GM10847 (cell line): Measurements from ENCODE around the gene CREBL2.

Source experiments
- POLR2A ChIP-seq: IDR thresholded peaks from 2 replicates; pipeline ENCODE4 v1.6.1; 2011; ENCODE audit not compliant: insufficient read length; ENCODE audit errors: extremely low read depth

The CREBL2 gene

DNA sequence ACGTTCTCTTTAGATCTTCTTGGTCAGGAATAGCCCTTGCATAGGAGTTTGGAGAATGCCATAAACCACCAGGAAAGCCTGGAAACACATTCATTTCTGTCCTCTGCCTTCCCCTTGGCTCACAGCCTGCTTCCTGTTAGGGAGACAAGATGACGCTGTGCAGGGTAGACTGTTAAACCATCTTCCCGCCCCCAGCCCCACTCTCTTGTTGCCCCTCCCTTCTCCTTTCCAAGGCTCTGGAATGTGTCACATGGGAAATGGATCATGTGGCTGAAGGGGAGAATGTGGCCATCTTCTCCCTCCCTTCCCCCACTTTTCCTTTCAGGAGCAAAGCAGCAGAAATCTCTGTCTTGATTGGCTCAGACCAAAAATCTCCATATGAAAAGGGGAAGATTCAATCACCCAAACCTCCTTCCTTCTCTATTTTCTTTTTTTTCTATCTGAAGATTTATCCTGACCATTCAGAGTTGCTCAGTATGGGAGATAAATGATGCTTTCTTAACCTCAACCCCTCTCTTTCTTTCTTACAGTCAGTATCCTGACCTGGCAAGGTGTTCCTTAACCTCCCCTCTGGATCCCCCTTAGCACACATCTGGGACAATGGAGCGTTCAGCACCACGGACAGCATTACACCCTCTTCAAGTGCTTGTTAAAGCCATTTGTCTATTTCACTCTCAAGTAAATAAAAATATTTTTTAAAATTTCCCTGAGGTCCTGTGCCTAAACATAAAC lies 72.9 kb downstream of the CREBL2 start:
- TF ChIP-seq POLR2A: no peak

DNA sequence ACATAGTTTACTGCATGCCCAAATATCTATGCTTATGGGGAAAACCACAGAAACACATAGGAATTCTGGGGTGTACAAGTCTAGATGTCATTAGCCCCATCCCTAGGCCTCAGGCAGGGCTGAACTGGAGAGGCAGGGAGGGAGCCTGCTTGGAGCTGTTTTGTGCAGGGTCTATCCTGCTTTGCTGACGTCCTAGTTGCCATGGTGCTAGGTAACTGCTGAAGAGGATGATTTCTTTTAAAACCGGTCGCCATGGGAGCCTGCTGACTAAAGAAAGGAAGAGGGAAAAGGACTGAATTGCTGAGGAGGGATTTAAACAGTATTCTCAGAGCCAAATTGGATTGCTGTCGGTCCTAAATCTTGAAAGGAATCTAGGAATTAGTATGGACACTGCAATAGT lies 73.6 kb downstream of the CREBL2 start:
- no peak for TF ChIP-seq POLR2A

DNA sequence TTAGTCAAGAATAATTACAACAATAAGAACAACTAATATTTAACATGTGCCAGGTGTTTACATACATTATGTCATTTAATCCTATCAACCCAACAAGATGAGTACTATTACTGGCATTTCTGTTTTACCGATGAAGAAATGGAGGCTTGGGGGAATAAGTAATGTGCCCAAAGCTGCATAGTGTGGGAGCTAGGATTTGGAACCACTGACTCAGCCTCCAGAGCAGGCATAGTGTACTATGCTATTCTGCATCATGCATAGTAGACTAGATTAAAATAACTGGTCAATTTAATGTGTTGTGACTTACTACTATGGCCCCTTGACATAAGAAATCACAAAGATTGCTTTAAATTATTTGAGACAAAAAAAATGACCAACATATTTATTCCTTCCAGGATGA lies 74.8 kb downstream of the CREBL2 start:
- no peak for TF ChIP-seq POLR2A

DNA sequence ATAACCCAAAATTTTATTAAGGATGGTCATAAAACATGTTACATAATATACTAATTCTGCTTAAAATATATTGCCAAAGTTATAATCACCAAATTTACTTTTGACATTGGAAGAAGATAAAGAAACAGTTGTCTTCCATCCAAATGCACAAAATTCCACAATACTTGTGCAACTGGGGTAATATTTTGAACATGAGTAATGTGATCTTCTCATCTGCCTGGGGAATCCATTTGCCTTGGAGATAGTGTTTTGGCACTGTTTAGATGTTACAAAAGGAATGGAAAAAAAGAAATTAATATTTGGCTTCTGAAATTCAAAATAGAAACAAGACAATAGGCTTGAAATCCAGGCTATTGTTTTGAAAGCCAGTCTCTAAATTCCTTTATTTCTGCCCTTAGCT lies 75.2 kb downstream of the CREBL2 start:
- no peak for TF ChIP-seq POLR2A

DNA sequence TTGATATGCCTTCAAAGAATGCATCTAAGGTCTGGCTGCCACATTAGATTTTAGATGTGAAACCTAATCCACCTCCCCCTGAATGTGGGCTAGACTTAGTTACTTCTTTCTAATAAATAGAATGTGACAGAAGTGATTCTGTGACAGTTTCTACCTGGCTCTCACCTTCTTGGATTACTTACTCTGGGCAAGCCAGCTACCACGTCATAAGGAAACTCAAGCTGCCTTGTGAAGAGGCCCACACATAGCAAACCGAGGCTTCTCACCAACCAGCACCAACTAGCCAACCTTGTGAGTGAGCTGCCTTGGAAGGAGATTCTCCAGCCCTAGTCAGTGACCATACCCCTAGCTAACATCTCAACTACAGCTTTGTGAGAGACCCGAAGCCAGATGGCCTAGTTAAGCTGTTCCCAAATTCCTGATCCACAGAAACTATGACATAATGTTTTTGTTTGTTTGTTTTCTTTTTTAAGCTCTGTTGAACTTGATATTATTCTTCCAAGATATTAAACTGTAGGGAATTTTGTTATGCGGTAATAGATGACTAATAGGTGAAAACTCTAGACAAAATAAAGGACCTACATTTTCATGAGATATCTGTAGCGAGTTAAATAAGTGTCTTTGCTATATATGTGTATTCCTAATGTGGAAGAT lies 78.1 kb downstream of the CREBL2 start:
- TF ChIP-seq POLR2A: no peak

DNA sequence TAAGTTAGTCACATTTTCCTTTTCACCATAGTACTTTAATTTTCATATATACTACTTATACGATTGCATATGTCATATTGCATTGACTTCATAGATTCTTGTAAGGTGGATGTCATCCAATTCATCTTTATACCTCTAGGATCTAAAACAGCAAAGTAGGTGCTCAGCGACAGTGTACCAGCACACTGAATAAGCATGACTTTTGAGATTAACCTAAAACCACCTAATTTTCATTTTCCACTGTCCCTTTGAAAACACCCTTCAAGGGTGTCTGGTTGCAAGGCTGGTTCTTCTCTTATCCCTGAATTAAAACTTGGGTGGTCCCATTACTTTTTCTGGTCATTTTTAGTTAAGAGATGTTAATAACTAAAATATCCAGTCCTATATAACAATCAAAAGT lies 79.9 kb downstream of the CREBL2 start:
- TF ChIP-seq POLR2A: no peak

DNA sequence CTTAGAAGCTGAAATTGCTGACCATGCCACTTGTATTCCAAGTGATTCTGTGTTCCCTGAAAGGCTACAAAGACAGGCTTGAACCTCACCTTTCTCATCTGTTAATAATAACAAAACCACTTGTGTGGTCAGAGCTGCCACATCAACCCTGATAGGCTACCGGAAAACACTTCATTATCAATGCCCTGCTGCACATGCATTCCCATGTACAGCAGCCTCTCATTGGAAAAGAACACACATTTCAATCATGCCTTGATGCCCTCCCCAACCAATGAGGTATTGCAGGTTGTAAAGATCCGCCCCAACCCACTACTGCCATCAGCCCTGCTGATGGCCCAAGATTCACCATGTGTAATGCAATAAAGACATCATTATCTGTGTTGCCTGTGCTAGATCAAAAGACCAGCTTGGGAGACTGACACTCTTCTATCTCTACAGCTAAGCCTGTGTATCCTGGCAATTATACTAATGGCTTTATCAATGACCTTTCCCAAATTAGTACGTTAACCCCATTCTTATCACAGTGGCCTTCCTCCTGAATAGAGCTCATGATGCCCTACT lies 81.5 kb downstream of the CREBL2 start:
- TF ChIP-seq POLR2A: no peak
